Loucy (cell line): ENCODE data around the gene FANCB.

Source experiments
- H2AFZ ChIP-seq: fragments of 200-600 bp; sonication (generic); 2 replicates; pipeline ENCODE4 v1.6.0; 2016; ENCODE audit warnings: antibody characterized with exemption, mild to moderate bottlenecking, low read length, moderate library complexity
- H3F3A ChIP-seq: fragments of 200-600 bp; 2 replicates; pipeline ENCODE4 v1.6.0; 2016; ENCODE audit warnings: antibody characterized with exemption, low read depth, mild to moderate bottlenecking
- H3K27me3 ChIP-seq: fragments of 200-600 bp; sonication (generic); 2 replicates; pipeline ENCODE4 v1.6.1; 2014; ENCODE audit warnings: low read length, mild to moderate bottlenecking; ENCODE audit not compliant: insufficient read depth, poor library complexity, severe bottlenecking
- H3K36me3 ChIP-seq: fragments of 200-600 bp; sonication (generic); 2 replicates; pipeline ENCODE4 v1.6.1; 2016; ENCODE audit warnings: low read length; ENCODE audit not compliant: insufficient read depth
- H3K4me1 ChIP-seq: fragments of 200-600 bp; sonication (generic); 2 replicates; pipeline ENCODE4 v1.5.1; 2014; ENCODE audit warnings: low read length, mild to moderate bottlenecking; ENCODE audit not compliant: insufficient read depth, poor library complexity, severe bottlenecking
- H3K4me2 ChIP-seq: fragments of 200-600 bp; sonication (generic); 2 replicates; pipeline ENCODE4 v1.6.0; 2014; ENCODE audit warnings: antibody characterized with exemption, low read length, low read depth, mild to moderate bottlenecking; ENCODE audit not compliant: poor library complexity, severe bottlenecking
- H3K4me3 ChIP-seq: fragments of 200-600 bp; sonication (generic); 2 replicates; pipeline ENCODE4 v1.5.1; 2014; ENCODE audit warnings: low read length, mild to moderate bottlenecking, mixed read lengths; ENCODE audit not compliant: poor library complexity, severe bottlenecking
- H3K79me2 ChIP-seq: fragments of 200-600 bp; sonication (generic); 2 replicates; pipeline ENCODE4 v1.6.1; 2014; ENCODE audit warnings: low read length; ENCODE audit not compliant: insufficient read depth
- H3K9ac ChIP-seq: fragments of 200-600 bp; sonication (generic); 2 replicates; pipeline ENCODE4 v1.6.0; 2014; ENCODE audit warnings: mild to moderate bottlenecking, low read depth, low read length, moderate library complexity; ENCODE audit not compliant: poor library complexity, severe bottlenecking
- H3K9me2 ChIP-seq: fragments of 200-600 bp; sonication (generic); replicated peaks from 2 replicates; pipeline ENCODE4 v1.6.1; 2016; ENCODE audit warnings: low read depth, low read length, mixed read lengths
- H3K9me3 ChIP-seq: fragments of 200-600 bp; sonication (generic); 2 replicates; pipeline ENCODE4 v1.6.1; 2014; ENCODE audit warnings: mild to moderate bottlenecking, antibody characterized with exemption, low read length, low read depth; ENCODE audit not compliant: insufficient read depth
- H4K20me1 ChIP-seq: fragments of 200-600 bp; sonication (generic); 2 replicates; pipeline ENCODE4 v1.6.0; 2014; ENCODE audit warnings: antibody characterized with exemption, low read length, mild to moderate bottlenecking; ENCODE audit not compliant: insufficient read depth, poor library complexity, severe bottlenecking
- CTCF ChIP-seq: fragments of 200-600 bp; sonication (generic); conservative IDR thresholded peaks from 2 replicates; pipeline ENCODE4 v1.5.1; 2014; ENCODE audit warnings: mild to moderate bottlenecking, antibody characterized with exemption, low read length
- EZH2phosphoT487 ChIP-seq: fragments of 200-600 bp; IDR thresholded peaks from 2 replicates; pipeline ENCODE4 v1.6.1; 2018; ENCODE audit warnings: antibody characterized with exemption, mild to moderate bottlenecking, moderate library complexity, borderline replicate concordance

FANCB gene

GRCh38 chrX:14899607-14900006 is 26.7 kb upstream of the FANCB start:
- H3K4me3 ChIP-seq: no peak overlapping the region
- H3K27me3 ChIP-seq: no peaks in the 10 kb centered on the region
- H3K4me2 ChIP-seq: peak overlapping the region; percentile 50
- no peak for TF ChIP-seq EZH2phosphoT487
- TF ChIP-seq CTCF: no peak
- H3K36me3 ChIP-seq: peaks cover 13% of the 10 kb centered on the region; the same call in 1 of the 2 replicates
- no peaks in the 10 kb centered on the region for H3K9me3 ChIP-seq
- no peaks in the 10 kb centered on the region for H4K20me1 ChIP-seq
- H3F3A ChIP-seq: no peaks in the 10 kb centered on the region
- H3K9ac ChIP-seq: no peak overlapping the region
- no peaks in the 10 kb centered on the region for H3K9me2 ChIP-seq
- H3K4me1 ChIP-seq: no peaks in the 10 kb centered on the region
- no peaks in the 10 kb centered on the region for H3K79me2 ChIP-seq
- H2AFZ ChIP-seq: no peak overlapping the region

- Histone ChIP-seq H3K9ac (no peak overlapping the region), H3K27me3 (no peaks in the 10 kb centered on the region), H3K4me2 (no peak overlapping the region), H3K36me3 (peaks cover 7% of the 10 kb centered on the region; the same call in 1 of the 2 replicates), H3K79me2 (no peaks in the 10 kb centered on the region), H3K9me3 (no peaks in the 10 kb centered on the region), H3F3A (no peaks in the 10 kb centered on the region), H3K9me2 (no peaks in the 10 kb centered on the region), H3K4me3 (no peak overlapping the region), H3K4me1 (no peaks in the 10 kb centered on the region), H4K20me1 (no peaks in the 10 kb centered on the region), H2AFZ (no peak overlapping the region)
- TF ChIP-seq CTCF: no peak
Observed at GRCh38 chrX:14897042-14897441, 24.2 kb upstream of the FANCB start.

GRCh38 chrX:14896273-14896672 is 23.4 kb upstream of the FANCB start:
- no peaks in the 10 kb centered on the region for H3K79me2 ChIP-seq
- no peak for TF ChIP-seq CTCF
- TF ChIP-seq EZH2phosphoT487: no peak
- no peaks in the 10 kb centered on the region for H3K4me1 ChIP-seq
- H3K27me3 ChIP-seq: no peaks in the 10 kb centered on the region
- no peaks in the 10 kb centered on the region for H3K9me3 ChIP-seq
- no peak overlapping the region for H2AFZ ChIP-seq
- H3K36me3 ChIP-seq: peaks cover 7% of the 10 kb centered on the region; the same call in 1 of the 2 replicates
- no peaks in the 10 kb centered on the region for H3K9me2 ChIP-seq
- H3F3A ChIP-seq: no peaks in the 10 kb centered on the region
- no peak overlapping the region for H3K9ac ChIP-seq
- no peaks in the 10 kb centered on the region for H4K20me1 ChIP-seq
- H3K4me2 ChIP-seq: no peak overlapping the region
- H3K4me3 ChIP-seq: no peak overlapping the region
